Measurements from ENCODE around the gene POLL.

Gene POLL

DNA sequence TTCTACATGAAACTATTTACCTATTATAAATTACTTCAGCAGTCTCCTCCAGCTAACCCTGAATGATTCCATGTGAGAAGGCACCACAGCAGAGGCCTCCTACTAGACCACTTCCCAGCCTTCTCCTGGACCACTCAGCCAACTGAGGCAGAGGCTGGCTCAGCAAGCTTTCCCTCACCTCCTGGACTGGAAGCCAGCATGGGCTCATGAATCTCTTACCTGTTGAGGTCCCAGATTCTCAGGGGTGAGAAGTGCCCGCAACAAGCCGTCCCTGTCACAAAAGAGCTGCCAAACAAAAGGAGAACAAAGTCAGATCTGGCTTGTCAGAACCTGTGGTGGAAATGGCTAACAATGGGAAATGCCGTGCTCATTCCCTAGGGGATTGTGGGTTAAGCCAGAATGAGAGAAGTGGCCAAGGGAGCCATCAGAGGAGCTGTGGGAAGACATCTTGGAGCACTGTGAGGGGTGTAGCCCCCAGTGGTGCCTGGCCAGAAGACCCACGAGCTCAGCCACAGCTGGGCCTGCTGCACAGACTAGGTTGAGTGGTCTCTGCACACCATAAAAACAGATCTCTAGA lies 36.6 kb upstream of the POLL start:
- CTCF ChIA-PET = interaction anchor here (0.6 kb wide), 1 partner anchor 79 kb away, joined by 3 read pairs; no protein-coding TSS in a partner anchor
- no peak for DNase-seq (ENCODE audit: low spot score)
- TF ChIP-seq, protein P1, sequence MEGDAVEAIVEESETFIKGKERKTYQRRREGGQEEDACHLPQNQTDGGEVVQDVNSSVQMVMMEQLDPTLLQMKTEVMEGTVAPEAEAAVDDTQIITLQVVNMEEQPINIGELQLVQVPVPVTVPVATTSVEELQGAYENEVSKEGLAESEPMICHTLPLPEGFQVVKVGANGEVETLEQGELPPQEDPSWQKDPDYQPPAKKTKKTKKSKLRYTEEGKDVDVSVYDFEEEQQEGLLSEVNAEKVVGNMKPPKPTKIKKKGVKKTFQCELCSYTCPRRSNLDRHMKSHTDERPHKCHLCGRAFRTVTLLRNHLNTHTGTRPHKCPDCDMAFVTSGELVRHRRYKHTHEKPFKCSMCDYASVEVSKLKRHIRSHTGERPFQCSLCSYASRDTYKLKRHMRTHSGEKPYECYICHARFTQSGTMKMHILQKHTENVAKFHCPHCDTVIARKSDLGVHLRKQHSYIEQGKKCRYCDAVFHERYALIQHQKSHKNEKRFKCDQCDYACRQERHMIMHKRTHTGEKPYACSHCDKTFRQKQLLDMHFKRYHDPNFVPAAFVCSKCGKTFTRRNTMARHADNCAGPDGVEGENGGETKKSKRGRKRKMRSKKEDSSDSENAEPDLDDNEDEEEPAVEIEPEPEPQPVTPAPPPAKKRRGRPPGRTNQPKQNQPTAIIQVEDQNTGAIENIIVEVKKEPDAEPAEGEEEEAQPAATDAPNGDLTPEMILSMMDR (conservative IDR thresholded peaks at IDR 0.05; ENCODE audit: low read depth) = no peak
- POLR2A ChIA-PET (ENCODE audit: low non-redundant PET) = no interaction called here
- H3K27ac ChIP-seq = 0 out of 2 replicates have a peak overlapping the region, but pooled peaks have one; percentile 42

DNA sequence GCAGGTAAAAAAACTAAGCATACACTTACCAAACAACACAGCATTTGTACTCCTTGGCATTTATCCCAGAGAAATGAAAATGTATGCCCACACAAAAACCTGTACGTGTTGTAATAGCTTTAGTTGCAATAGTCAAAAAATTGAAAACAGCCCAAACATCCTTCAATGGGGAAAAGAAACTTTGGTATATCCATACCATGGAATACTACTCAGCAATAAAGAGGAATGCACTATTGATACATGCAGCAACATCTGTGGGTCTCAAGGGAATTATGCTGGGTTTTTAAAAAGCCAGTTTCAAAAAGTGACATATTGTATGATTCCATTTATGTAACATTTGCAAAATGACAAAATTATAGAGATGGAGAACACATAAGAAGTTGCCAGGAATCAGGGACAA lies 35.5 kb upstream of the POLL start:
- no peak overlapping the region for H3K27ac ChIP-seq
- no peak for DNase-seq (ENCODE audit: low spot score)
- ChIA-PET POLR2A (ENCODE audit: low non-redundant PET) (no interaction called here), CTCF (no interaction called here)
- TF ChIP-seq, protein P1 (conservative IDR thresholded peaks at IDR 0.05; ENCODE audit: low read depth) = no peak

DNA sequence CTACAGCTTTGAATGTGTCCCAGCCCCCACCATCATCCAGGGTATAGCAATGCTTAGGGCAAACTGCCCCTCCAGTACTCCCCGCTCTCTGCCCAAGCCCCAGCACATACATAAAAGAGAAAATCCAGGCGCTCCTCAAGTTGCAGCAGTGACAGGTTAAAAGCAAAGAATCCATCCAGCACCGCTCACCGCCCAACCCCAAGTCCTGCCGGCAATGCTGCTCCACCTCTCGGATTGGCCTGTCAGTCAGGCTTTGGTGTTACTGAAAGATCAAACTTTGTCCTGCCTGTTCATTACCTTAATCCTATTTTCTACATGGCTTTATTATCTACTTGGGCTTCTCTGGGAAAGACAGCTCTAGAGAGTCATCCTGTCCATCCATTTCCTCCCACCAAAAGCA lies 31.9 kb upstream of the POLL start:
- ChIA-PET POLR2A (ENCODE audit: low non-redundant PET) (no interaction called here), CTCF (no interaction called here)
- TF ChIP-seq, protein P1 (conservative IDR thresholded peaks at IDR 0.05; ENCODE audit: low read depth) = no peak
- H3K27ac ChIP-seq = no peak overlapping the region
- no peak for DNase-seq (ENCODE audit: low spot score)

DNA sequence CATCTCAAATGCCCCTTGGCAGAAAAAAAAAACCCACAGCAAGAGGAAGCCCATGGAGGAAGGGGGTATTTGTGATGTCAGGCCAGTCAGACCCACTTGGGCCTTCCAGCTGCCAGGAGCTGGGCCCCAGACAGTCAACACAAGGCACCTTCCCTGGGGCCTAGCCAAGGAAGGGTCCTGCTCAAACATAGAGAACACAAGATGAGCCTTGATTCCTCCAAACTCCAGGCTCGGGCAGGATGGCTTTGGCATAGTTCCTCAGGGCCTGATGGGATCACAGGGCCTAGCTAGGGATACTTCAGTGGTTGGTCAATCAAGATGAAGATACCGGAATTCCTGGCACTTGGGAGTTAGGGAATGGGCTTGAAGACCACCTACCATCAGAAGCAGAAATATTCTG lies 30.8 kb upstream of the POLL start:
- TF ChIP-seq, protein P1 (conservative IDR thresholded peaks at IDR 0.05; ENCODE audit: low read depth) = no peak
- H3K27ac ChIP-seq = no peak overlapping the region
- CTCF ChIA-PET = no interaction called here
- POLR2A ChIA-PET (ENCODE audit: low non-redundant PET) = no interaction called here
- DNase-seq (ENCODE audit: low spot score) = no peak

DNA sequence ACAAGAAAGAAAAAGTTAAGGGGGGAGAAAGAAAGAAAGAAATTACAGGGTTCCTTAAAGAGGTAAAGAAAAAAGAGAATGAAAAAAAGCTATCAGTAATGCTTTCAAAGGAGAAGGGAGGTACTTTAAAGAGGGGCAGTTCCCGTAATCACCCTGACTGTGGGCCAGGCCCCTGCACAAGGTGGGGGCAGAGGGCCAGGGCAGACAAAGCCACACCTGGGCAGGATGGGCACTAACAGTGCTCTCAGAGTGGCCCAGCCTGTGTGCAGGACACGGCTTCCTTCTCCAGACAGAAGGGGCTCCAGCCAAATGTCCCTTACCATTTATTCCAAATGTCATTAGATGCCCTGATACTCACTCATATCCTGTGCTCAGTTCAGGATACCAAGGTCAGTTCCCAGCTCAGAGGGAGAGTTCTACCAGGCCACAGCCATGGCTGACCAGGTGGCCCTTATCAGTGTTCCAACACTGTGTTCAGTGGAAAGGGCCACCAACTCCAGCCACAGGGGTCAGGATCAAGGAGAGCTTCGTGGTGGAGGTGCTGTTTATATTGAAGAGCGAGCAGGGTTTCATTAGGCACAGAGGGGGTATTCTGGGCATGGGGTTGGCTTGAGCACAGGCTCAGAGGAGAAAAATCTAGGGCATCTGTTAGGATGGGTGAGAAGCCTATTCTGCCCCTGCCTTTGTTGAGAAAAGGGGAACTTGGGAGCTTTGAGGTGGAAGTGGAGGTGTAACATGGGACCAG lies 29.9 kb upstream of the POLL start:
- no peak for DNase-seq (ENCODE audit: low spot score)
- CTCF ChIA-PET = interaction anchor here (0.5 kb wide), 1 partner anchor 106 kb away, joined by 3 read pairs; no protein-coding TSS in a partner anchor
- POLR2A ChIA-PET (ENCODE audit: low non-redundant PET) = no interaction called here
- no peak overlapping the region for H3K27ac ChIP-seq
- TF ChIP-seq, protein P1 (conservative IDR thresholded peaks at IDR 0.05; ENCODE audit: low read depth) = no peak

DNA sequence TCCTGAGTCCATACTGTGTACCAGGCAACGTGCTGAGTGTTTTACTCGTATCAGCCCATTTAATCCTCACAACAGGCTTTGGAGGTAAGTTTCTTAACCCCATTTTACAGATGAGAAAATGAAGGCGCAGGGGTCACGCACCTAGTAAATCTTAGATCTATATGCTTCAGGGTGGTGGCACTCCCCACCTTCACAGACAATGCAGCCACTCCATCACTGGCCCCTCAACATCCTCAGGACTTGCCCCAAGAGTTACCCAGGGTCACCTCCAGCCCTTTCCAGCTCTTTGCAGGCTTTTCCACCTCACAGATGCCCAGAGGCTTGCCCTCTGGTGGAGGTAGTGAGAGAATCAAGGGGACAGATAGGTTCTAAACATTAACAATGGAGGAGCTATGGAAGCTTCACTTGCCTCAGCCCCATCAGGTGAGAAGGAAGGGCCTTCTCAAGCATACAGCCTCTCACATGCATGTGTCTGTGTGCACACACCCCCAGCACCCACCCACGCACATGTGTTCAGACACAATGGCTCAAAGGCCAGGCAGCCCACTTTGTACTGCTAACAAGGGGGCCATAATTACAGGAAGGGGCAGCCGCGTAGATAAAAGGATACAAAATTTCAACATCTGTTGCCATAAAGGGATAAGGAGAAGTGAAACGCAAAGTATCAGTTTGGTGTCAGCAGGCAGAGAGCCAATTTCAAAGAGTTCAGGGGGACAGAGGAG lies 29.2 kb upstream of the POLL start:
- no peak overlapping the region for H3K27ac ChIP-seq
- ChIA-PET CTCF (interaction anchor here (0.5 to 0.6 kb wide), 2 partner anchors 107 to 177 kb away, joined by 3 to 7 read pairs; no protein-coding TSS in a partner anchor), POLR2A (ENCODE audit: low non-redundant PET) (no interaction called here)
- no peak for DNase-seq (ENCODE audit: low spot score)
- TF ChIP-seq, protein P1 (conservative IDR thresholded peaks at IDR 0.05; ENCODE audit: low read depth) = no peak
